DOHH2 (cell line): ENCODE results near the gene KCP.
A peak's percentile ranks its signal among the peaks of the same experiment; 100 is the strongest.

ENCODE experiments used
- H3F3A ChIP-seq: fragments of 200-600 bp; sonication (generic), shearing (Covaris generic); 2 replicates; pipeline ENCODE4 v1.6.0; 2016; ENCODE audit warnings: antibody characterized with exemption, mild to moderate bottlenecking; ENCODE audit not compliant: control insufficient read depth, insufficient read depth
- H3K27ac ChIP-seq: fragments of 200-600 bp; sonication (generic); 2 replicates; pipeline ENCODE4 v1.5.1; 2014; ENCODE audit warnings: low read depth, mild to moderate bottlenecking, low read length, moderate library complexity
- H3K27me3 ChIP-seq: fragments of 200-600 bp; sonication (generic); 2 replicates; pipeline ENCODE4 v1.6.1; 2014; ENCODE audit warnings: mild to moderate bottlenecking, low read length, mixed read lengths; ENCODE audit not compliant: control insufficient read depth
- H3K36me3 ChIP-seq: fragments of 200-600 bp; sonication (generic); 2 replicates; pipeline ENCODE4 v1.6.1; 2014; ENCODE audit warnings: mild to moderate bottlenecking, low read length, moderate library complexity, mixed read lengths; ENCODE audit not compliant: control insufficient read depth
- H3K4me1 ChIP-seq: fragments of 200-600 bp; sonication (generic); 2 replicates; pipeline ENCODE4 v1.6.1; 2014; ENCODE audit warnings: mild to moderate bottlenecking, low read length, mixed read lengths; ENCODE audit not compliant: control insufficient read depth
- H3K4me2 ChIP-seq: fragments of 200-600 bp; sonication (generic); 2 replicates; pipeline ENCODE4 v1.6.0; 2014; ENCODE audit warnings: mild to moderate bottlenecking, low read length, moderate library complexity
- H3K4me3 ChIP-seq: fragments of 200-600 bp; sonication (generic); 2 replicates; pipeline ENCODE4 v1.5.1; 2014; ENCODE audit warnings: mild to moderate bottlenecking, low read length, mixed read lengths
- H3K79me2 ChIP-seq: fragments of 200-600 bp; sonication (generic); 2 replicates; pipeline ENCODE4 v1.6.1; 2014; ENCODE audit warnings: mild to moderate bottlenecking, low read length, mixed read lengths; ENCODE audit not compliant: control insufficient read depth
- H3K9me2 ChIP-seq: fragments of 200-600 bp; sonication (generic); replicated peaks from 2 replicates; pipeline ENCODE4 v1.6.1; 2014; ENCODE audit warnings: mild to moderate bottlenecking, low read length, mixed read lengths; ENCODE audit not compliant: control insufficient read depth
- H3K9me3 ChIP-seq: fragments of 200-600 bp; sonication (generic); 2 replicates; pipeline ENCODE4 v1.6.1; 2014; ENCODE audit warnings: antibody characterized with exemption, low read length, mixed read lengths; ENCODE audit not compliant: control insufficient read depth, insufficient read depth
- H4K20me1 ChIP-seq: fragments of 200-600 bp; sonication (generic); 2 replicates; pipeline ENCODE4 v1.6.0; 2014; ENCODE audit warnings: low read depth, mild to moderate bottlenecking, antibody characterized with exemption, low read length, moderate library complexity; ENCODE audit not compliant: control insufficient read depth, insufficient read depth
- EZH2phosphoT487 ChIP-seq: fragments of 200-600 bp; sonication (generic); IDR thresholded peaks from 2 replicates; pipeline ENCODE4 v1.6.1; 2017; ENCODE audit warnings: borderline replicate concordance, mild to moderate bottlenecking, antibody characterized with exemption, low read length, moderate library complexity, mixed read lengths
- TF ChIP-seq, protein P1 (sequence below): fragments of 200-600 bp; sonication (generic); IDR thresholded peaks from one replicate; pipeline ENCODE4 v1.5.1; 2014; ENCODE audit warnings: antibody characterized with exemption, mild to moderate bottlenecking, low read depth, low read length; ENCODE audit not compliant: poor library complexity, severe bottlenecking

The KCP gene

DNA sequence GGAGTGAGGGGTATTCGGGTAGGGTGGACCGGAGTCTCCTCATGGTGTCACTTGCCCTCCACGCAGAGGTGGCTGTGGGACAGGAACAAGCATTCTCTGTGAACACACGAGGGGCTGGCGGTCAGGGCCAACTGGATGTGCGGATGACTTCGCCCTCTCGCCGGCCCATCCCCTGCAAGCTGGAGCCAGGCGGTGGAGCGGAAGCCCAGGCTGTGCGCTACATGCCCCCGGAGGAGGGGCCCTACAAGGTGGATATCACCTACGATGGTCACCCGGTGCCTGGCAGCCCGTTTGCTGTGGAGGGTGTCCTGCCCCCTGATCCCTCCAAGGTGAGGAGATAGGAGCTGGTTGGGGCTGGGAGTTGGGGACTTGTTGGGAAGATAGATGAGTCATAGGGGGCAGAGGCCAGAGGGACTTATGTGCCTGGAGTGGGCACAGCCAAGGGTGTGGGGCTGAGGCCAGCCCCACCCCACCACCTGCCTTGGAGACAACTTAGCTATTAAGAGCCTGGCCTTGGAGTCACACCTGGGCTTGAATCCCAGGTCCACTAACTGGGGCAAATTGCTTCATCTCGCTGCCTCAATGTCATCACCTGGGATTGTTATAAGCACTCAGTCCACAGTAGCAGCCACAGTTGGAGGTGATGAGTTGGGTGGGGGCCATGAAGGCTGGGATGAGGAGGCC lies 66.4 kb downstream of the KCP start:
- Histone ChIP-seq H3K4me3 (no peak overlapping the region), H4K20me1 (no peaks in the 10 kb centered on the region), H3K27ac (no peak overlapping the region), H3K27me3 (no peaks in the 10 kb centered on the region), H3K9me3 (no peaks in the 10 kb centered on the region), H3K9me2 (no peaks in the 10 kb centered on the region), H3K4me1 (peaks cover 17% of the 10 kb centered on the region), H3K79me2 (no peaks in the 10 kb centered on the region), H3K36me3 (no peaks in the 10 kb centered on the region), H3F3A (no peaks in the 10 kb centered on the region), H3K4me2 (no peak overlapping the region)
- TF ChIP-seq, protein P1, sequence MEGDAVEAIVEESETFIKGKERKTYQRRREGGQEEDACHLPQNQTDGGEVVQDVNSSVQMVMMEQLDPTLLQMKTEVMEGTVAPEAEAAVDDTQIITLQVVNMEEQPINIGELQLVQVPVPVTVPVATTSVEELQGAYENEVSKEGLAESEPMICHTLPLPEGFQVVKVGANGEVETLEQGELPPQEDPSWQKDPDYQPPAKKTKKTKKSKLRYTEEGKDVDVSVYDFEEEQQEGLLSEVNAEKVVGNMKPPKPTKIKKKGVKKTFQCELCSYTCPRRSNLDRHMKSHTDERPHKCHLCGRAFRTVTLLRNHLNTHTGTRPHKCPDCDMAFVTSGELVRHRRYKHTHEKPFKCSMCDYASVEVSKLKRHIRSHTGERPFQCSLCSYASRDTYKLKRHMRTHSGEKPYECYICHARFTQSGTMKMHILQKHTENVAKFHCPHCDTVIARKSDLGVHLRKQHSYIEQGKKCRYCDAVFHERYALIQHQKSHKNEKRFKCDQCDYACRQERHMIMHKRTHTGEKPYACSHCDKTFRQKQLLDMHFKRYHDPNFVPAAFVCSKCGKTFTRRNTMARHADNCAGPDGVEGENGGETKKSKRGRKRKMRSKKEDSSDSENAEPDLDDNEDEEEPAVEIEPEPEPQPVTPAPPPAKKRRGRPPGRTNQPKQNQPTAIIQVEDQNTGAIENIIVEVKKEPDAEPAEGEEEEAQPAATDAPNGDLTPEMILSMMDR = no peak
- no peak for TF ChIP-seq EZH2phosphoT487

DNA sequence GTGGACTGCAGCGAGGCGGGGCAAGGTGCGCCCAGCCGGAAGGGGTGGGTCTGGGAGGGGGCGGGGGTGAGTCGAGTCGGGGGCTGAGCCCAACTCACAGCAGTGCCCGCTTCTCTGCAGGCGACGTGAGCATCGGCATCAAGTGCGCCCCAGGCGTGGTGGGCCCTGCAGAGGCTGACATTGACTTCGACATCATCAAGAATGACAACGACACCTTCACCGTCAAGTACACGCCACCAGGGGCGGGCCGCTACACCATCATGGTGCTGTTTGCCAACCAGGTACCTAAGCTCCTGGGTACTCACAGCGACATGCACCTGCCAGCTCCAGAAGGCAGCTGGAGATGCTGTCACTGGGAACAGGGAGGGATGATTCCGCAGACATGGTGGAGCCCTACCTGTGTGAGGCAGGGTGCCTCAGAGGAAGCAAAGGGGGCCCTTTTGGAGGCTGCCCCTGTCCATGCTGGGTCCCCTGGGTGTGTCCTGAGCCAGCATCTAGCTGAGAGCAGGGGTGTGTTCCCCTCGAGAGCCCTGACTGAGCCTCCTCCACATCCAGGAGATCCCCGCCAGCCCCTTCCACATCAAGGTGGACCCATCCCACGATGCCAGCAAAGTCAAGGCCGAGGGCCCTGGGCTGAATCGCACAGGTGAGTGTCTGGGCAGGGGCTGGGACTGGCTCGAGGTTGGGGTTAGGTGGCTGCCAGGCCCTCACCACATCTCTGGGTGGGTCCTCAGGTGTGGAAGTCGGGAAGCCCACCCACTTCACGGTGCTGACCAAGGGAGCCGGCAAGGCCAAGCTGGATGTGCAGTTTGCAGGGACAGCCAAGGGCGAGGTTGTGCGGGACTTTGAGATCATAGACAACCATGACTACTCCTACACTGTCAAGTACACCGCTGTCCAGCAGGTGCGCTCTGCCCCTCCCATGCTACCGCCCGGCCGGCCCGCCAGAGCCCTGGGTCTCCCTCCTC lies 67.6 kb downstream of the KCP start:
- no peaks in the 10 kb centered on the region for H3K79me2 ChIP-seq
- H3K9me2 ChIP-seq = no peaks in the 10 kb centered on the region
- H3K9me3 ChIP-seq = no peaks in the 10 kb centered on the region
- H3F3A ChIP-seq = no peaks in the 10 kb centered on the region
- no peaks in the 10 kb centered on the region for H4K20me1 ChIP-seq
- H3K36me3 ChIP-seq = no peaks in the 10 kb centered on the region
- peaks cover 17% of the 10 kb centered on the region for H3K4me1 ChIP-seq
- no peak overlapping the region; the same call in 1 of the 2 replicates for H3K4me2 ChIP-seq
- no peaks in the 10 kb centered on the region for H3K27me3 ChIP-seq
- H3K4me3 ChIP-seq = no peak overlapping the region
- H3K27ac ChIP-seq = no peak overlapping the region
- TF ChIP-seq EZH2phosphoT487 = no peak
- TF ChIP-seq, protein P1 = no peak

DNA sequence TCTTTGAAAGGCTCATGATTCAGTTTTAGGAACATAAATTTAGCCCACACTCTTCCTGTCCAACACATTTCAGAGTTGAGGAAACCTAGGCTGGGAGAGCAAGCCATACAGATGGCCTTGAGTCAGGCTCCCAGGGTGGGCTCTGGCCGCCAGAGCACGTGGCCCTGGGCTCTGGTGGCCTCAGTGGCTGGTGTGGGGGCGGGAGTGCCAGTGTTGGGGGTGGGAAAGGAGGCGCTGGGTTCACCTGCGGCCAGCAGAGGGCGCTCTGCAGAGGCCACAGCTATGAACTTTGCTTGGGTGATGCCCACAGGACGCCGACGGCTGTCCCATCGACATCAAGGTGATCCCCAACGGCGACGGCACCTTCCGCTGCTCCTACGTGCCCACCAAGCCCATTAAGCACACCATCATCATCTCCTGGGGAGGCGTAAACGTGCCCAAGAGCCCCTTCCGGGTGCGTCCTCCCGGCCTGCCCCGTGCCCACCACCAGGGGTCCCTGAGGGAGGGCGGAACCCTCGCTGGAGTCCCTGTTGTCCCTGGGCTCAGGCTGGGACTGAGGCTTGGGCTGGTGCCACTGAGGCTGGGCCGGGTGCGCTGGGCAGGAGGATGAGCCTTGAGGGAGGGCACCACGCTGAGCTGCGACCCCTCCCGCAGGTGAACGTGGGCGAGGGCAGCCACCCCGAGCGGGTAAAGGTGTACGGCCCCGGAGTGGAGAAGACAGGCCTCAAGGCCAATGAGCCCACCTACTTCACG lies 68.4 kb downstream of the KCP start:
- peaks cover 17% of the 10 kb centered on the region for H3K4me1 ChIP-seq
- H3F3A ChIP-seq = no peaks in the 10 kb centered on the region
- H3K27ac ChIP-seq = no peak overlapping the region
- no peaks in the 10 kb centered on the region for H4K20me1 ChIP-seq
- H3K36me3 ChIP-seq = no peaks in the 10 kb centered on the region
- H3K9me2 ChIP-seq = no peaks in the 10 kb centered on the region
- H3K27me3 ChIP-seq = no peaks in the 10 kb centered on the region
- peak overlapping the region; percentile 71 for H3K4me2 ChIP-seq
- H3K9me3 ChIP-seq = no peaks in the 10 kb centered on the region
- H3K79me2 ChIP-seq = no peaks in the 10 kb centered on the region
- H3K4me3 ChIP-seq = peak overlapping the region; percentile 61
- TF ChIP-seq EZH2phosphoT487 = no peak
- TF ChIP-seq, protein P1 = peak; percentile 100
